Panc1 (cell line): ENCODE results near the gene KRR1. TPM values are rescaled to one million over a fixed set of nuclear protein-coding genes. Genes with fewer than 3 reads are reported as not detected.

Experiments
- ATAC-seq: fragments of 200-7000 bp; cut with Tn5 transposase; 2 replicates; pipeline ENCODE4 v1.9.1; 2020; ENCODE audit warnings: mild to moderate bottlenecking, moderate library complexity
- BruUV-seq: library from RNA; stranded (reverse); fragments of 400-500 nt; replicated peaks from 2 replicates; lab custom pipeline; 2021; lab: Mats Ljungman, UMichigan
- CTCF ChIA-PET: fragments of 300-600 bp; sonication (Branson Sonifier 250); formaldehyde crosslinking; loops from one replicate; lab custom pipeline; 2022; ENCODE audit warnings: antibody characterized with exemption; lab: Charles Lee
- POLR2A ChIA-PET: fragments of 300-600 bp; sonication (Branson Sonifier 250); formaldehyde crosslinking; loops from one replicate; lab custom pipeline; 2022; ENCODE audit warnings: antibody characterized with exemption; lab: Charles Lee
- DNase-seq: peaks from one replicate; pipeline ENCODE4 v3.0.0-alpha.2; 2010; ENCODE audit warnings: low read depth, low spot score
- H3K27ac ChIP-seq: 2 replicates; pipeline ENCODE4 v1.5.1; 2011; ENCODE audit warnings: mild to moderate bottlenecking, low read length, inconsistent platforms
- H3K27me3 ChIP-seq: fragments of 200-500 bp; sonication (Bioruptor generic); 2 replicates; pipeline ENCODE4 v1.6.0; 2014; ENCODE audit warnings: low read length, inconsistent platforms; ENCODE audit not compliant: control insufficient read depth, insufficient read depth
- H3K36me3 ChIP-seq: fragments of 200-500 bp; sonication (Bioruptor generic); 2 replicates; pipeline ENCODE4 v1.5.1; 2014; ENCODE audit warnings: inconsistent platforms, mild to moderate bottlenecking, low read length, moderate library complexity; ENCODE audit not compliant: control insufficient read depth, insufficient read depth
- H3K4me1 ChIP-seq: 2 replicates; pipeline ENCODE4 v1.5.1; 2011; ENCODE audit warnings: inconsistent platforms, mild to moderate bottlenecking, low read length, moderate library complexity; ENCODE audit not compliant: control insufficient read depth, insufficient read depth
- H3K4me3 ChIP-seq, 2 experiments: 2 replicates each; pipeline ENCODE4 v1.5.1; 2011 to 2012; ENCODE audit warnings: low read depth in 2 of 2, low read length in 2 of 2, mild to moderate bottlenecking in 2 of 2, inconsistent platforms in 1 of 2, moderate library complexity in 1 of 2
- H3K9me3 ChIP-seq: fragments of 200-500 bp; sonication (Bioruptor generic); 2 replicates; pipeline ENCODE4 v1.5.1; 2014; ENCODE audit warnings: low read depth, mild to moderate bottlenecking, inconsistent platforms, low read length, moderate library complexity; ENCODE audit not compliant: control insufficient read depth, insufficient read depth
- POLR2AphosphoS5 ChIP-seq: IDR thresholded peaks from 2 replicates; pipeline ENCODE4 v1.6.1; 2012; ENCODE audit warnings: mild to moderate bottlenecking, low read depth, low read length, moderate library complexity
- REST ChIP-seq, 2 experiments: IDR thresholded peaks; 2 replicates each; pipeline ENCODE4 v1.6.1; 2011 to 2012; ENCODE audit warnings: low read depth in 2 of 2, control low read depth in 1 of 2, low read length in 1 of 2, mild to moderate bottlenecking in 1 of 2, moderate library complexity in 1 of 2; ENCODE audit not compliant: insufficient read depth in 1 of 2
- SIN3A ChIP-seq: IDR thresholded peaks from 2 replicates; pipeline ENCODE4 v1.6.1; 2012; ENCODE audit warnings: low read depth, mild to moderate bottlenecking, low read length, moderate library complexity, borderline replicate concordance; ENCODE audit not compliant: insufficient read depth
- TCF7L2 ChIP-seq: IDR thresholded peaks from 2 replicates; pipeline ENCODE4 v1.6.1; 2011; ENCODE audit warnings: mild to moderate bottlenecking, low read depth, low read length, inconsistent platforms
- in situ Hi-C: cut with HindIII; loops from 2 replicates; pipeline ENCODE4 v1.10.0; 2016; ENCODE audit warnings: low sequenced_read_pairs, low pct_unique_long_range_greater_than_20kb
- intact Hi-C: fragments of 100-400 bp; cut with micrococcal nuclease; formaldehyde crosslinking; loops from one replicate; pipeline ENCODE4 v1.10.0; 2022; ENCODE audit not compliant: unreplicated experiment
- total RNA-seq: library from RNA; stranded (reverse); gene quantifications from one replicate; pipeline ENCODE4 v1.2.1, GENCODE V29; 2021; ENCODE audit not compliant: unreplicated experiment
- TF ChIP-seq, protein P1 (sequence below): fragments of 450-650 bp; IDR thresholded peaks from 2 replicates; pipeline ENCODE4 v1.5.1; 2017; ENCODE audit warnings: mild to moderate bottlenecking

The KRR1 gene
- total RNA-seq, 1 experiment from 2014 or later: 161 TPM

DNA sequence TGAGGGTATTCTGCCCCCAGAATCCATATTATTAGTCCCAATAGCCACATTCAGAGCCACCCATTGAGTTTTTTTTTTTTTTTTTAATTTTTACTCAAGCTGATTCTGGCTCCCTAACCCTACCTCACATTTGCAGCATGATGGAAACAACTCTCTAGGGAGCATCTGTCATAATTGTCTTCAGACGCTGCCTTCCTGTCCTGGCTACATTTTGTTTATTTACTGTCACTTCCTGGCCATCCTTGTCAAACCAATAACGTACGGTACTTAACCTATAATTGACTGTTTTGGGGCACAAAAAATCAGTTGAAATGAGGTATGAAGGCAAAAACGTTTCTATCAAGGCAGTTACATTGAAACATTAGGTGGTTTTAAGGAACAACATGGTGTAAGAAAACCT, 28.8 kb downstream of the KRR1 start:
- Histone ChIP-seq H3K27me3 (no peaks in the 10 kb centered on the region), H3K4me3 (peak overlapping the region in 1 of 2 experiments; percentile 21; a peak in 2 of 4 replicates), H3K36me3 (no peaks in the 10 kb centered on the region), H3K27ac (peak overlapping the region; percentile 77; the same call in 1 of the 2 replicates), H3K4me1 (peaks cover 32% of the 10 kb centered on the region), H3K9me3 (no peaks in the 10 kb centered on the region)
- ChIA-PET CTCF (no interaction called here), POLR2A (no interaction called here)
- no peak for ATAC-seq
- intact Hi-C loops (loop anchor here (5.0 to 10.0 kb wide), 3 partner anchors 90 to 788 kb away; partner anchors contain the start of genes CAPS2, GLIPR1L1 and GLIPR1L2), in situ Hi-C loops (no loop called here)
- no TSS peak for BruUV-seq
- no peak for DNase-seq
- TF ChIP-seq POLR2AphosphoS5 (no peak), REST (IDR thresholded peaks at IDR 0.05; ENCODE audit: insufficient read depth in 1 of 2, low read depth in 2 of 2, low read length in 1 of 2) (no peak), SIN3A (no peak), TCF7L2 (no peak)
- TF ChIP-seq, protein P1, sequence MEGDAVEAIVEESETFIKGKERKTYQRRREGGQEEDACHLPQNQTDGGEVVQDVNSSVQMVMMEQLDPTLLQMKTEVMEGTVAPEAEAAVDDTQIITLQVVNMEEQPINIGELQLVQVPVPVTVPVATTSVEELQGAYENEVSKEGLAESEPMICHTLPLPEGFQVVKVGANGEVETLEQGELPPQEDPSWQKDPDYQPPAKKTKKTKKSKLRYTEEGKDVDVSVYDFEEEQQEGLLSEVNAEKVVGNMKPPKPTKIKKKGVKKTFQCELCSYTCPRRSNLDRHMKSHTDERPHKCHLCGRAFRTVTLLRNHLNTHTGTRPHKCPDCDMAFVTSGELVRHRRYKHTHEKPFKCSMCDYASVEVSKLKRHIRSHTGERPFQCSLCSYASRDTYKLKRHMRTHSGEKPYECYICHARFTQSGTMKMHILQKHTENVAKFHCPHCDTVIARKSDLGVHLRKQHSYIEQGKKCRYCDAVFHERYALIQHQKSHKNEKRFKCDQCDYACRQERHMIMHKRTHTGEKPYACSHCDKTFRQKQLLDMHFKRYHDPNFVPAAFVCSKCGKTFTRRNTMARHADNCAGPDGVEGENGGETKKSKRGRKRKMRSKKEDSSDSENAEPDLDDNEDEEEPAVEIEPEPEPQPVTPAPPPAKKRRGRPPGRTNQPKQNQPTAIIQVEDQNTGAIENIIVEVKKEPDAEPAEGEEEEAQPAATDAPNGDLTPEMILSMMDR: no peak

GRCh38 chr12:75481774-75482173, 29.6 kb downstream of the KRR1 start:
- Histone ChIP-seq H3K4me3 (peak overlapping the region; percentile 45 to 70), H3K27me3 (no peaks in the 10 kb centered on the region), H3K9me3 (no peaks in the 10 kb centered on the region), H3K36me3 (no peaks in the 10 kb centered on the region), H3K27ac (peak overlapping the region; percentile 90), H3K4me1 (peaks cover 32% of the 10 kb centered on the region)
- CTCF ChIA-PET: no interaction called here
- DNase-seq (no peak), ATAC-seq (no peak)
- BruUV-seq: no TSS peak
- POLR2A ChIA-PET: no interaction called here
- TF ChIP-seq REST (IDR thresholded peaks at IDR 0.05; ENCODE audit: insufficient read depth in 1 of 2, low read depth in 2 of 2, low read length in 1 of 2) (no peak), SIN3A (no peak), POLR2AphosphoS5 (no peak), TCF7L2 (no peak)
- TF ChIP-seq, protein P1: no peak
- in situ Hi-C loops (no loop called here), intact Hi-C loops (loop anchor here (5.0 to 10.0 kb wide), 3 partner anchors 89 to 787 kb away; partner anchors contain the start of genes CAPS2, GLIPR1L1 and GLIPR1L2)
